ENCODE measurements around the gene CDYL. TPM values are rescaled to one million over a fixed set of nuclear protein-coding genes. Genes with fewer than 3 reads are reported as not detected.

The CDYL gene
- total and polyA plus RNA-seq, 4 donors, result 3.3 to 25.4 (median 11.0) TPM

DNA sequence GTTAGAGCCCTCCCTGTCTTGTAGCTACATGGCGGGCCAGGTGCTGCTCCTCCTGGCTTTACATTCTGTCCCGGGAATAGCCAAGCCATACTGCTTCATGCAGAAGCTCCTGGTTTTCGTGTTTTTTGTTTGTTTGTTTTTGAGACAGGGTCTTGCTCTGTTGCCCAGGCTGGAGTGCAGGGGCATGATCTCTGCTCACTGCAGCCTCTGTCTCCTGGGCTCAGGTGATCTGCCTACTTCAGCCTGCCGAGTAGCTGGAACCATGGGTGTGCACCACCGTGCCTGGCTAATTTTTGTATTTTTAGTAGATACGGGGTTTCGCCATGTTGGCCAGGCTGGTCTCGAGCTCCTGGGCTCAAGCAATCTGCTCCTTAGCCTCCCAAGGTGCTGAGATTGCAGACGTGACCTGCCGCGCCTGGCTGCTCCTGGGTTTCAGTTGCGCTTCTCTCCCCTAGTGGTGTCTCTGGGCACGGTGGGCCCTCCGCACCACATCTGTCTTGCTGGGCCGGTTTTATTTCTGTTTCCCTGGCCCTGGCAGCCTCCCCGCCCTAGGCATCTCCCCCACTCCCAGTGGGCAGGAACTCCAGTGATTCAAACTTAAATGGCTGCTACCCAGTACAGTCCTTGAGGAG, 12.9 kb downstream of the CDYL start:
- Histone ChIP-seq H3K9ac (ENCODE audit: low read depth in 1 of 2, low read length in 2 of 2) (no peak overlapping the region), H3K27me3 (ENCODE audit: control insufficient read depth in 4 of 4, insufficient read depth in 4 of 4, low read length in 3 of 4) (no peaks in the 10 kb centered on the region), H3K9me3 (ENCODE audit: control insufficient read depth in 4 of 4, low read length in 3 of 4) (no peaks in the 10 kb centered on the region), H3K36me3 (ENCODE audit: control insufficient read depth in 4 of 4, insufficient read depth in 3 of 4, low read depth in 1 of 4, low read length in 3 of 4) (no peaks in the 10 kb centered on the region), H3K4me3 (ENCODE audit: low read depth in 1 of 3, low read length in 3 of 3) (no peak overlapping the region), H3K27ac (ENCODE audit: low read depth in 1 of 2, low read length in 2 of 2) (no peak overlapping the region), H3K4me1 (ENCODE audit: control insufficient read depth in 4 of 4, insufficient read depth in 4 of 4, low read length in 3 of 4) (no peaks in the 10 kb centered on the region)
- no peak for DNase-seq (ENCODE audit: low spot score)
- TF ChIP-seq EGR1 (IDR thresholded peaks at IDR 0.05; ENCODE audit: low read depth in 2 of 2), result no peak
- no peak for TF ChIP-seq HNF4A (conservative IDR thresholded peaks at IDR 0.05)
- no peak for TF ChIP-seq FOXA2 (IDR thresholded peaks at IDR 0.05)
- TF ChIP-seq YY1 (IDR thresholded peaks at IDR 0.05), result no peak
- no peak for TF ChIP-seq SP1 (IDR thresholded peaks at IDR 0.05)
- TF ChIP-seq TAF1 (conservative IDR thresholded peaks at IDR 0.05), result no peak
- TF ChIP-seq FOXA1 (IDR thresholded peaks at IDR 0.05), result no peak
- no peak for TF ChIP-seq NR2F2 (IDR thresholded peaks at IDR 0.05)
- TF ChIP-seq, protein P1, sequence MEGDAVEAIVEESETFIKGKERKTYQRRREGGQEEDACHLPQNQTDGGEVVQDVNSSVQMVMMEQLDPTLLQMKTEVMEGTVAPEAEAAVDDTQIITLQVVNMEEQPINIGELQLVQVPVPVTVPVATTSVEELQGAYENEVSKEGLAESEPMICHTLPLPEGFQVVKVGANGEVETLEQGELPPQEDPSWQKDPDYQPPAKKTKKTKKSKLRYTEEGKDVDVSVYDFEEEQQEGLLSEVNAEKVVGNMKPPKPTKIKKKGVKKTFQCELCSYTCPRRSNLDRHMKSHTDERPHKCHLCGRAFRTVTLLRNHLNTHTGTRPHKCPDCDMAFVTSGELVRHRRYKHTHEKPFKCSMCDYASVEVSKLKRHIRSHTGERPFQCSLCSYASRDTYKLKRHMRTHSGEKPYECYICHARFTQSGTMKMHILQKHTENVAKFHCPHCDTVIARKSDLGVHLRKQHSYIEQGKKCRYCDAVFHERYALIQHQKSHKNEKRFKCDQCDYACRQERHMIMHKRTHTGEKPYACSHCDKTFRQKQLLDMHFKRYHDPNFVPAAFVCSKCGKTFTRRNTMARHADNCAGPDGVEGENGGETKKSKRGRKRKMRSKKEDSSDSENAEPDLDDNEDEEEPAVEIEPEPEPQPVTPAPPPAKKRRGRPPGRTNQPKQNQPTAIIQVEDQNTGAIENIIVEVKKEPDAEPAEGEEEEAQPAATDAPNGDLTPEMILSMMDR (IDR thresholded peaks at IDR 0.05; ENCODE audit: low read depth, low read length, missing input control), result no peak
- no peak for TF ChIP-seq JUND (IDR thresholded peaks at IDR 0.05)
- no peak for TF ChIP-seq RAD21 (IDR thresholded peaks at IDR 0.05)
- WGBS, result 93% methylated on average over 16 of the region's 16 CpGs

DNA sequence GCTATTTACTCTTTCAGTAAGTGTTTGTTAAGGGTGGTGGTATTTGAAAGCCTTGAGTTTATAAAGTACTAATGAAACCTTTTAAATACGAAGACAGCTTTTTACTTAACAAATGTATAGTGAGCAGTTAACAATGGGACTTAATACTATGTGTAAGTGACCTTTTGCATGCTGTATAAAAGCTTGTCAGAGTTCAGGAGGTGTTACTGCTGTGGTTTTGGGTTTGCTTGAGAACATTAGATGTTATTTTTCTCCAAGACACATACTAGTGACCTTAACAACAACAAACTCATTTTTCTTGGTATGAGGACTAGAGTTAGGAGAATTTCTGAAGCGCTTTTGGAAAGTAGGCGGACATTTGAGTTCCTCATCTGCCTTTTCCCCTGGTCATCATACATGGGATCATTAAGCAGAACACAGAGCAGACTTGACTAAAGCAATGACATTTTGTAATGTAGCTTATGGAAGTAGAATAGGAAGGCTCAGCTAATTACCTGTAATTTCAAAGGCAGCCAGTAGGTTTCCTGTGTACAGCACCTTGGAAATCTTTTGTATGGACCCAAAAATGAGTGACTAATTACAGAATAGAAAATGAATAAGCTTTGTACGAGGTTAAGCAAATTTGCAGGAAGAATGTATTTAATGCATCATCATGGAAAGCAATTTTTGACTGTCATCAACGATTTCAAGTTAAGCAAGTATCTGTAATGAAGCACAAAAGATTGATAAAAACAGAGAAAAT, 14.1 kb downstream of the CDYL start:
- TF ChIP-seq EGR1 (IDR thresholded peaks at IDR 0.05; ENCODE audit: low read depth in 2 of 2), result no peak
- no peak for TF ChIP-seq YY1 (IDR thresholded peaks at IDR 0.05)
- TF ChIP-seq, protein P1 (IDR thresholded peaks at IDR 0.05; ENCODE audit: low read depth, low read length, missing input control), result no peak
- no peak for TF ChIP-seq FOXA2 (IDR thresholded peaks at IDR 0.05)
- TF ChIP-seq RXRA (IDR thresholded peaks at IDR 0.05), result no peak
- no peak for TF ChIP-seq HNF4G (IDR thresholded peaks at IDR 0.05)
- TF ChIP-seq JUND (IDR thresholded peaks at IDR 0.05), result no peak
- H3K4me3 ChIP-seq (ENCODE audit: low read depth in 1 of 3, low read length in 3 of 3), result no peak overlapping the region
- no peak overlapping the region for H3K9ac ChIP-seq (ENCODE audit: low read depth in 1 of 2, low read length in 2 of 2)
- no peaks in the 10 kb centered on the region for H3K27me3 ChIP-seq (ENCODE audit: control insufficient read depth in 4 of 4, insufficient read depth in 4 of 4, low read length in 3 of 4)
- H3K9me3 ChIP-seq (ENCODE audit: control insufficient read depth in 4 of 4, low read length in 3 of 4), result no peaks in the 10 kb centered on the region
- H3K36me3 ChIP-seq (ENCODE audit: control insufficient read depth in 4 of 4, insufficient read depth in 3 of 4, low read depth in 1 of 4, low read length in 3 of 4), result no peaks in the 10 kb centered on the region
- no peak overlapping the region for H3K27ac ChIP-seq (ENCODE audit: low read depth in 1 of 2, low read length in 2 of 2)
- H3K4me1 ChIP-seq (ENCODE audit: control insufficient read depth in 4 of 4, insufficient read depth in 4 of 4, low read length in 3 of 4), result no peaks in the 10 kb centered on the region
- no peak for DNase-seq (ENCODE audit: low spot score)
- WGBS, result 87% methylated on average over 5 of the region's 5 CpGs

All from liver (tissue), 9 donors.